Stimulated activated naive CD4-positive, alpha-beta T cell treated with Interleukin-2 at 50 U/mL for 16 hours (primary cell): ENCODE data around the gene SERPINB12.

ENCODE experiments used
- DNase-seq: peaks from one replicate; lab custom pipeline; 2025; lab: John Stamatoyannopoulos, UW

SERPINB12 gene

GRCh38 chr18:63542069-63542468 lies at the start of gene SERPINB12:
Gene SERPINB12, plus strand, starts transcription at chr18:63542369. Its CDS starts 13,791 bp downstream, at chr18:63556160.
- DNase-seq: no peak

GRCh38 chr18:63492851-63493250 lies 49.3 kb upstream of the SERPINB12 start:
- DNase-seq: no peak

GRCh38 chr18:63495675-63496074 lies 46.5 kb upstream of the SERPINB12 start:
- no peak for DNase-seq

GRCh38 chr18:63505566-63506335 lies 36.4 kb upstream of the SERPINB12 start:
- no peak for DNase-seq

- no peak for DNase-seq
Measured at GRCh38 chr18:63506336-63506646, 35.9 kb upstream of the SERPINB12 start.

GRCh38 chr18:63508596-63508995 lies 33.6 kb upstream of the SERPINB12 start:
- DNase-seq: no peak

- DNase-seq: no peak
Measured at GRCh38 chr18:63511285-63511684, 30.9 kb upstream of the SERPINB12 start.

- no peak for DNase-seq
Measured at GRCh38 chr18:63514326-63514725, 27.8 kb upstream of the SERPINB12 start.

- no peak for DNase-seq
Measured at GRCh38 chr18:63514888-63515678, 27.1 kb upstream of the SERPINB12 start.

GRCh38 chr18:63515801-63516200 lies 26.4 kb upstream of the SERPINB12 start:
- no peak for DNase-seq

GRCh38 chr18:63518178-63519012 lies 23.8 kb upstream of the SERPINB12 start:
- peak; percentile 39 for DNase-seq

GRCh38 chr18:63520053-63520685 lies 22.0 kb upstream of the SERPINB12 start:
- no peak for DNase-seq

GRCh38 chr18:63523660-63524059 lies 18.5 kb upstream of the SERPINB12 start:
- DNase-seq: no peak

- DNase-seq: no peak
Measured at GRCh38 chr18:63527251-63527650, 14.9 kb upstream of the SERPINB12 start.

GRCh38 chr18:63528863-63529492 lies 13.2 kb upstream of the SERPINB12 start:
- no peak for DNase-seq

- DNase-seq: no peak
Measured at GRCh38 chr18:63532471-63532870, 9.7 kb upstream of the SERPINB12 start.

- no peak for DNase-seq
Measured at GRCh38 chr18:63534615-63535014, 7.6 kb upstream of the SERPINB12 start.

- DNase-seq: no peak
Measured at GRCh38 chr18:63539904-63540510, 2.2 kb upstream of the SERPINB12 start.

- no peak for DNase-seq
Measured at GRCh38 chr18:63544017-63544416, 1.8 kb downstream of the SERPINB12 start.

- DNase-seq: no peak
Measured at GRCh38 chr18:63545000-63545399, 2.8 kb downstream of the SERPINB12 start.

GRCh38 chr18:63550068-63550467 lies 7.9 kb downstream of the SERPINB12 start:
- no peak for DNase-seq
